Ishikawa (cell line): Measurements from ENCODE around the gene NECTIN2.

Source experiments
- CEBPB ChIP-seq: IDR thresholded peaks from 2 replicates; pipeline ENCODE4 v1.6.1; 2012
- CREB1 ChIP-seq: IDR thresholded peaks from 2 replicates; pipeline ENCODE4 v1.6.1; 2012; ENCODE audit warnings: low read depth
- EGR1 ChIP-seq: IDR thresholded peaks from 2 replicates; pipeline ENCODE4 v1.6.1; 2012
- EP300 ChIP-seq: IDR thresholded peaks from 2 replicates; pipeline ENCODE4 v1.6.1; 2012; ENCODE audit warnings: borderline replicate concordance
- FOXM1 ChIP-seq: IDR thresholded peaks from 2 replicates; pipeline ENCODE4 v1.6.1; 2012; ENCODE audit warnings: low read depth, borderline replicate concordance
- NFIC ChIP-seq: IDR thresholded peaks from 2 replicates; pipeline ENCODE4 v1.6.1; 2012
- RAD21 ChIP-seq: IDR thresholded peaks from 2 replicates; pipeline ENCODE4 v1.6.1; 2012; ENCODE audit warnings: low read depth
- TAF1 ChIP-seq: IDR thresholded peaks from 2 replicates; pipeline ENCODE4 v1.6.1; 2012; ENCODE audit warnings: low read depth, mild to moderate bottlenecking
- TCF12 ChIP-seq: IDR thresholded peaks from 2 replicates; pipeline ENCODE4 v1.6.1; 2012; ENCODE audit warnings: low read depth
- TEAD4 ChIP-seq: IDR thresholded peaks from 2 replicates; pipeline ENCODE4 v1.6.1; 2012
- YY1 ChIP-seq: IDR thresholded peaks from 2 replicates; pipeline ENCODE4 v1.6.1; 2012; ENCODE audit warnings: low read depth
- ZBTB7A ChIP-seq: IDR thresholded peaks from 2 replicates; pipeline ENCODE4 v1.6.1; 2012; ENCODE audit warnings: low read depth
- TF ChIP-seq, protein P1 (sequence below): IDR thresholded peaks from 2 replicates; pipeline ENCODE4 v1.6.1; 2012; ENCODE audit warnings: low read depth, mild to moderate bottlenecking
- TF ChIP-seq, protein P2 (sequence below): IDR thresholded peaks from 2 replicates; pipeline ENCODE4 v1.6.1; 2012
- TF ChIP-seq, protein P3 (sequence below): IDR thresholded peaks from 2 replicates; pipeline ENCODE4 v1.6.1; 2012

The NECTIN2 gene

DNA sequence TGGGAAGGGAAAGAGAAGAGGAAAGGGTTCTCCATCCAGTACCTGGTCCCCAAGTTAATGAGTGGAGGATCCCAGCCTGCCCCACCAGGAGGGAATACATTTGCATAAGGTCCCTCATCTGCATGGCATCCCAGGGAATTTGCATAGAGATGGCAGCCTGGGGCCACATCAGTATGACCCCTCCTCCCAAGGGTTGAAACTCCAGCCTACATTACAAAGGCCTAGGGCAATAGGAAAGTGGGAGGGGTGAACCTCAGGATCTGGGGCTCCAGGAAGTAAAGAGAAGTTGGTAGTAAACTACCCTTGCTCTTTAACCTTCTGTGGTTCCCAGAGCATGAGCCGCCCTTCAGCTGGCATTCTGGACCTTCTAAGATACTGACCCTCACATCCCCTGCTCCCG, 6.8 kb upstream of the NECTIN2 start:
- TF ChIP-seq, protein P1, sequence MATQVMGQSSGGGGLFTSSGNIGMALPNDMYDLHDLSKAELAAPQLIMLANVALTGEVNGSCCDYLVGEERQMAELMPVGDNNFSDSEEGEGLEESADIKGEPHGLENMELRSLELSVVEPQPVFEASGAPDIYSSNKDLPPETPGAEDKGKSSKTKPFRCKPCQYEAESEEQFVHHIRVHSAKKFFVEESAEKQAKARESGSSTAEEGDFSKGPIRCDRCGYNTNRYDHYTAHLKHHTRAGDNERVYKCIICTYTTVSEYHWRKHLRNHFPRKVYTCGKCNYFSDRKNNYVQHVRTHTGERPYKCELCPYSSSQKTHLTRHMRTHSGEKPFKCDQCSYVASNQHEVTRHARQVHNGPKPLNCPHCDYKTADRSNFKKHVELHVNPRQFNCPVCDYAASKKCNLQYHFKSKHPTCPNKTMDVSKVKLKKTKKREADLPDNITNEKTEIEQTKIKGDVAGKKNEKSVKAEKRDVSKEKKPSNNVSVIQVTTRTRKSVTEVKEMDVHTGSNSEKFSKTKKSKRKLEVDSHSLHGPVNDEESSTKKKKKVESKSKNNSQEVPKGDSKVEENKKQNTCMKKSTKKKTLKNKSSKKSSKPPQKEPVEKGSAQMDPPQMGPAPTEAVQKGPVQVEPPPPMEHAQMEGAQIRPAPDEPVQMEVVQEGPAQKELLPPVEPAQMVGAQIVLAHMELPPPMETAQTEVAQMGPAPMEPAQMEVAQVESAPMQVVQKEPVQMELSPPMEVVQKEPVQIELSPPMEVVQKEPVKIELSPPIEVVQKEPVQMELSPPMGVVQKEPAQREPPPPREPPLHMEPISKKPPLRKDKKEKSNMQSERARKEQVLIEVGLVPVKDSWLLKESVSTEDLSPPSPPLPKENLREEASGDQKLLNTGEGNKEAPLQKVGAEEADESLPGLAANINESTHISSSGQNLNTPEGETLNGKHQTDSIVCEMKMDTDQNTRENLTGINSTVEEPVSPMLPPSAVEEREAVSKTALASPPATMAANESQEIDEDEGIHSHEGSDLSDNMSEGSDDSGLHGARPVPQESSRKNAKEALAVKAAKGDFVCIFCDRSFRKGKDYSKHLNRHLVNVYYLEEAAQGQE = no peak
- TF ChIP-seq TEAD4 (no peak), NFIC (no peak), EGR1 (no peak), TCF12 (no peak), YY1 (no peak), RAD21 (no peak), FOXM1 (no peak), ZBTB7A (no peak), TAF1 (no peak), EP300 (no peak), CEBPB (no peak), CREB1 (no peak)
- TF ChIP-seq, protein P2, sequence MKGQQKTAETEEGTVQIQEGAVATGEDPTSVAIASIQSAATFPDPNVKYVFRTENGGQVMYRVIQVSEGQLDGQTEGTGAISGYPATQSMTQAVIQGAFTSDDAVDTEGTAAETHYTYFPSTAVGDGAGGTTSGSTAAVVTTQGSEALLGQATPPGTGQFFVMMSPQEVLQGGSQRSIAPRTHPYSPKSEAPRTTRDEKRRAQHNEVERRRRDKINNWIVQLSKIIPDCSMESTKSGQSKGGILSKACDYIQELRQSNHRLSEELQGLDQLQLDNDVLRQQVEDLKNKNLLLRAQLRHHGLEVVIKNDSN = no peak
- TF ChIP-seq, protein P3, sequence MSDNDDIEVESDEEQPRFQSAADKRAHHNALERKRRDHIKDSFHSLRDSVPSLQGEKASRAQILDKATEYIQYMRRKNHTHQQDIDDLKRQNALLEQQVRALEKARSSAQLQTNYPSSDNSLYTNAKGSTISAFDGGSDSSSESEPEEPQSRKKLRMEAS = no peak

DNA sequence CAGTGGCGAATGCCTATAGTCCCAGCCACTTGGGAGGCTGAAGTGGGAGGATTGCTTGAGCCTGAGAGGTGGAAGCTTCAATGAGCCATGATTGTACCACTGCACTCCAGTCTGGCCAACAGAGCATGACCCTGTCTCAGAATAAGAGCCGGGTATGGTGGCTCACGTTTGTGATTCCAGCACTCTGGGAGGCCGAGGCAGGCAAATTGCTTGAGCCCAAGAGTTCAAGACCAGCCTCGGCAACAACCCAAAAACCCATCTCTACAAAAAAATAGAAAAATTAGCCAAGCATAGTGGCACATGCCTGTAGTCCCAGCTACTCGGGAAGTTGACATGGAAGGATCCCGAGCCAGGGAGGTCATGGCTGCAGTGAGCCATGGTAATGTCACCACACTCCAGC, 5.3 kb upstream of the NECTIN2 start:
- TF ChIP-seq ZBTB7A = no peak
- no peak for TF ChIP-seq EP300
- TF ChIP-seq CEBPB = no peak
- no peak for TF ChIP-seq RAD21
- TF ChIP-seq NFIC = no peak
- TF ChIP-seq, protein P1 = no peak
- TF ChIP-seq CREB1 = no peak
- TF ChIP-seq TCF12 = no peak
- TF ChIP-seq TEAD4 = no peak
- TF ChIP-seq FOXM1 = no peak
- no peak for TF ChIP-seq EGR1
- TF ChIP-seq TAF1 = no peak
- TF ChIP-seq, protein P2 = no peak
- TF ChIP-seq, protein P3 = no peak
- no peak for TF ChIP-seq YY1

DNA sequence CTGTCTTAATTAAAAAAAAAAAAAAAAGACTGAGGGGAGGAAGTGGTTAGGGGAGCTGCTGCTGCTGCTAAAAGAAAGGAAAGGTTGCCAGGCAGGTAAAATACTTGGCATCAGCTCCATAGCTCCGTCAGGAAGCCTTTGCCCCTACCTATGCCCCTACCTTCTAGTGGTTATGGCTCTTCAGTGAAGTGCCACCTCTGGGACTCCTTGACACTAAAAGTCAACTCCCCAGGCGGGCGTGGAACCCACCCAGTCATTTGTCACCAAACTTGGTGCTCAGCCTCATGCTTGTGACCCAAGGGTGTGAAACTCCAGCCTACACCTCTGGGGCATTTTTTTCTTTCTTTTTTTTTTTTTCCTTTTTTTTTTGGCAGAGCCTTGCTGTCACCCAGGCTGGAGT, 4.9 kb upstream of the NECTIN2 start:
- TF ChIP-seq CEBPB = no peak
- TF ChIP-seq EGR1 = no peak
- TF ChIP-seq FOXM1 = no peak
- TF ChIP-seq YY1 = no peak
- TF ChIP-seq RAD21 = no peak
- no peak for TF ChIP-seq CREB1
- TF ChIP-seq, protein P3 = no peak
- TF ChIP-seq, protein P1 = no peak
- no peak for TF ChIP-seq NFIC
- TF ChIP-seq ZBTB7A = no peak

DNA sequence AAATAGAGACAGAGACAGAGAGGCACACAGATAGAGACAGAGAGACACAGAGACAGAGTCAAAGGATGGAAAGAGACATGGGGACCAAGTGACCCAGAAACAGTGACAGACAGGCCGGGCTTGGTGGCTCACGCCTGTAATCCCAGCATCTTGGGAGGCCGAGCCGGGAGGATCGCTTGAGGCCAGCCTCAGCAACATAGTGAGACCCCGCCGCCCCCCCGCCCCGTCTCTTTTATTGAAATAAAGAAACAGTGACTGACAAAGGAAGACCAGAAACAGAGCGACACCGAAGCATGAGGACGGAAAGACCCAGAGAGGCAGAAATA, 848 bp upstream of the NECTIN2 start:
- TF ChIP-seq CREB1 (no peak), EP300 (no peak), ZBTB7A (no peak), RAD21 (no peak), TAF1 (no peak), EGR1 (no peak), NFIC (no peak), CEBPB (no peak), TEAD4 (no peak), YY1 (no peak)
